ENCODE data around the gene GLIS1. TPM values are rescaled to one million over a fixed set of nuclear protein-coding genes. Genes with fewer than 3 reads are reported as not detected.

Gene GLIS1
- total RNA-seq, 1 experiment from 2014 or later: 0.39 TPM

GRCh38 chr1:53601031-53601745 lies 137.8 kb downstream of the GLIS1 start (continued):
- no peak for TF ChIP-seq REST (IDR thresholded peaks at IDR 0.05; ENCODE audit: low read depth)
- TF ChIP-seq ZFX (IDR thresholded peaks at IDR 0.05): no peak

- H3K36me3 ChIP-seq (ENCODE audit: control insufficient read depth in 1 of 2, insufficient read depth in 2 of 2, low read length in 2 of 2): no peaks in the 10 kb centered on the region
- no peak for TF ChIP-seq SIN3A (IDR thresholded peaks at IDR 0.05; ENCODE audit: low read depth)
- TF ChIP-seq EGR1 (IDR thresholded peaks at IDR 0.05; ENCODE audit: low read depth): no peak
- no peak for TF ChIP-seq REST (IDR thresholded peaks at IDR 0.05; ENCODE audit: low read depth)
- TF ChIP-seq SP1 (IDR thresholded peaks at IDR 0.05; ENCODE audit: low read depth): no peak
- TF ChIP-seq YY1 (IDR thresholded peaks at IDR 0.05; ENCODE audit: extremely low read depth, insufficient replicate concordance, low read depth, low read length): no peak
- TF ChIP-seq EZH2phosphoT487 (IDR thresholded peaks at IDR 0.05; ENCODE audit: borderline replicate concordance): no peak
- TF ChIP-seq POLR2AphosphoS5 (IDR thresholded peaks at IDR 0.05; ENCODE audit: low read depth, low read length): no peak
- TF ChIP-seq TCF7L2 (IDR thresholded peaks at IDR 0.05; ENCODE audit: borderline replicate concordance, extremely low read depth, insufficient read depth, insufficient read length): no peak
- TF ChIP-seq RAD21 (IDR thresholded peaks at IDR 0.05; ENCODE audit: low read depth): no peak
- no peak for TF ChIP-seq SRF (IDR thresholded peaks at IDR 0.05; ENCODE audit: low read depth)
- TF ChIP-seq MAX (IDR thresholded peaks at IDR 0.05): no peak
- TF ChIP-seq FOSL1 (IDR thresholded peaks at IDR 0.05; ENCODE audit: low read depth): no peak
- no peak for TF ChIP-seq ZBTB33 (IDR thresholded peaks at IDR 0.05; ENCODE audit: extremely low read depth, insufficient replicate concordance, low read length)
- BruUV-seq (replicated peaks): no TSS peak
- ChIA-PET CTCF (no interaction called here), RAD21 (ENCODE audit: low non-redundant PET in 1 of 2, low total read pairs in 2 of 2, uncharacterized antibody in 2 of 2, unreplicated experiment in 2 of 2) (no interaction called here), POLR2A (no interaction called here)
- intact Hi-C loops (cut with micrococcal nuclease): no loop called here
- DNase-seq (ENCODE audit: low read depth, low spot score) (no peak), ATAC-seq (no peak)
- H4K20me1 ChIP-seq (ENCODE audit: insufficient read depth): no peaks in the 10 kb centered on the region
- no peaks in the 10 kb centered on the region for H3K9me3 ChIP-seq (ENCODE audit: control insufficient read depth in 1 of 2, insufficient read depth in 1 of 2, low read depth in 1 of 2, low read length in 2 of 2)
- no peaks in the 10 kb centered on the region for H3K9me2 ChIP-seq (ENCODE audit: insufficient read depth)
- H3K27me3 ChIP-seq (ENCODE audit: insufficient read depth, low read length): no peaks in the 10 kb centered on the region
- no peaks in the 10 kb centered on the region for H3K4me1 ChIP-seq (ENCODE audit: control insufficient read depth in 1 of 2, insufficient read depth in 2 of 2, low read length in 2 of 2)
- H3K4me2 ChIP-seq (ENCODE audit: low read length): no peak overlapping the region
- H3K27ac ChIP-seq (ENCODE audit: low read depth, low read length): no peak overlapping the region
- H3K79me2 ChIP-seq (ENCODE audit: insufficient read depth, low read length): no peaks in the 10 kb centered on the region
- H3K4me3 ChIP-seq (replicated peaks in 1 of 2; ENCODE audit: low read depth in 1 of 2, low read length in 2 of 2): no peak overlapping the region
- H3K9ac ChIP-seq (ENCODE audit: low read length): no peak overlapping the region
- no peak overlapping the region for H2AFZ ChIP-seq (ENCODE audit: low read depth, low read length, poor library complexity, severe bottlenecking)
Measured at GRCh38 chr1:53600561-53600960, 138.4 kb downstream of the GLIS1 start.
